A549 (cell line): ENCODE results near the gene PRKG1. TPM values are rescaled to one million over a fixed set of nuclear protein-coding genes. Genes with fewer than 3 reads are reported as not detected.

Experiments used
- ATAC-seq, 2 experiments: fragments of 200-7000 bp in 1 of 2; fragments of >200 bp in 1 of 2; cut with Nextera tagmentation in 1 of 2; cut with Tn5 transposase in 1 of 2; 3 replicates each; pipeline versions ENCODE4 v1.8.0 to v1.9.1; 2018 to 2020; ENCODE audit warnings: mild to moderate bottlenecking in 1 of 2, moderate library complexity in 1 of 2
- CTCF ChIA-PET: fragments of 300-600 bp; sonication (Branson Sonifier 250); formaldehyde crosslinking; extraction: SDS; loops from one replicate; lab custom pipeline; 2021; ENCODE audit warnings: antibody characterized with exemption, inconsistent platforms; lab: Yijun Ruan, JAX
- POLR2A ChIA-PET: fragments of 350-600 bp; formaldehyde crosslinking; extraction: SDS; loops from one replicate; lab custom pipeline; 2021; ENCODE audit warnings: antibody characterized with exemption, inconsistent platforms; lab: Yijun Ruan, JAX
- DNase-seq, 2 experiments: peaks; one replicate each; pipeline versions ENCODE4 v3.0.0 to v3.0.0-alpha.2; 2011 to 2016; ENCODE audit warnings: low read depth in 1 of 2, low spot score in 1 of 2
- FAIRE-seq: peaks from 2 replicates; lab custom pipeline; 2011; peaks lifted over from hg19 to GRCh38; lab: Jason Lieb, UNC
- H3K27ac ChIP-seq, 2 experiments: fragments of >200 bp; sonication (Bioruptor Twin); formaldehyde crosslinking; 3 replicates each; pipeline ENCODE4 v1.5.1; 2016 to 2017
- H3K4me1 ChIP-seq: fragments of >200 bp; sonication (Bioruptor Twin); formaldehyde crosslinking; 3 replicates; pipeline ENCODE4 v1.6.1; 2016
- H3K4me2 ChIP-seq: fragments of >200 bp; sonication (Bioruptor Twin); formaldehyde crosslinking; 3 replicates; pipeline ENCODE4 v1.6.1; 2016
- H3K4me3 ChIP-seq: fragments of >200 bp; sonication (Bioruptor Twin); formaldehyde crosslinking; 3 replicates; pipeline ENCODE4 v1.5.1; 2016
- H3K9me3 ChIP-seq: fragments of >200 bp; sonication (Bioruptor Twin); formaldehyde crosslinking; 3 replicates; pipeline ENCODE4 v1.6.1; 2016
- CBX2 ChIP-seq: fragments of 200-600 bp; sonication (generic); IDR thresholded peaks from 2 replicates; pipeline ENCODE4 v1.6.1; 2016; ENCODE audit warnings: low read depth, mild to moderate bottlenecking, borderline replicate concordance
- CBX8 ChIP-seq: fragments of 200-600 bp; sonication (generic); IDR thresholded peaks from 2 replicates; pipeline ENCODE4 v1.6.1; 2016
- CHD4 ChIP-seq: fragments of 200-600 bp; sonication (generic); IDR thresholded peaks from 2 replicates; pipeline ENCODE4 v1.6.1; 2016; ENCODE audit warnings: antibody characterized with exemption, mild to moderate bottlenecking, borderline replicate concordance
- ESRRA ChIP-seq: fragments of 150-350 bp; IDR thresholded peaks from 2 replicates; pipeline ENCODE4 v1.6.1; 2014; ENCODE audit warnings: mild to moderate bottlenecking, low read length, borderline replicate concordance
- GATA3 ChIP-seq: IDR thresholded peaks from 2 replicates; pipeline ENCODE4 v1.6.1; 2012; ENCODE audit warnings: borderline replicate concordance
- HOXA7 ChIP-seq: fragments of 250-450 bp; sonication (Bioruptor Pico); IDR thresholded peaks from 2 replicates; pipeline ENCODE4 v1.5.0; 2020; ENCODE audit warnings: mild to moderate bottlenecking, moderate library complexity
- HOXB13 ChIP-seq: fragments of 250-450 bp; sonication (Bioruptor Pico); IDR thresholded peaks from 2 replicates; pipeline ENCODE4 v1.5.0; 2020; ENCODE audit warnings: low read depth, mild to moderate bottlenecking, moderate library complexity
- HOXB5 ChIP-seq: fragments of 250-450 bp; sonication (Bioruptor Pico); IDR thresholded peaks from 2 replicates; pipeline ENCODE4 v1.5.0; 2020; ENCODE audit warnings: mild to moderate bottlenecking, moderate library complexity
- JUN ChIP-seq, 2 experiments: fragments of >200 bp; sonication (Bioruptor Twin); formaldehyde crosslinking; IDR thresholded peaks; 2 replicates in 1 of 2; 3 replicates in 1 of 2; pipeline ENCODE4 v1.6.1; 2016 to 2017
- MAZ ChIP-seq: fragments of 150-350 bp; IDR thresholded peaks from 2 replicates; pipeline ENCODE4 v1.6.1; 2014; ENCODE audit warnings: antibody characterized with exemption, low read depth, low read length, borderline replicate concordance
- NR3C1 ChIP-seq: fragments of >200 bp; sonication (Bioruptor Twin); formaldehyde crosslinking; IDR thresholded peaks from 3 replicates; pipeline ENCODE4 v1.6.1; 2017
- RAD21 ChIP-seq, 2 experiments: fragments of >200 bp in 1 of 2; sonication (Bioruptor Twin) in 1 of 2; formaldehyde crosslinking in 1 of 2; IDR thresholded peaks in 1 of 2; conservative IDR thresholded peaks in 1 of 2; 2 replicates in 1 of 2; 3 replicates in 1 of 2; pipeline ENCODE4 v1.6.1; 2012 to 2018; ENCODE audit warnings: inconsistent platforms in 1 of 2
- RARB ChIP-seq: fragments of 250-450 bp; sonication (Bioruptor Pico); IDR thresholded peaks from 2 replicates; pipeline ENCODE4 v1.8.0; 2021; ENCODE audit warnings: mild to moderate bottlenecking, moderate library complexity
- RCOR1 ChIP-seq: fragments of 150-350 bp; IDR thresholded peaks from 2 replicates; pipeline ENCODE4 v1.6.1; 2014; ENCODE audit warnings: antibody characterized with exemption, low read length, low read depth
- SMC3 ChIP-seq: fragments of >200 bp; sonication (Bioruptor Twin); formaldehyde crosslinking; IDR thresholded peaks from 3 replicates; pipeline ENCODE4 v1.6.1; 2018; ENCODE audit warnings: inconsistent platforms
- ZFP36 ChIP-seq: fragments of 450-650 bp; IDR thresholded peaks from 2 replicates; pipeline ENCODE4 v1.6.1; 2014; ENCODE audit warnings: borderline replicate concordance; ENCODE audit not compliant: partially characterized antibody
- ZSCAN20 ChIP-seq: fragments of 250-450 bp; sonication (Bioruptor Pico); IDR thresholded peaks from 2 replicates; pipeline ENCODE4 v1.8.0; 2022; ENCODE audit warnings: mild to moderate bottlenecking, moderate library complexity
- WGBS: methylation state at CpG from one replicate; pipeline ENCODE4 v1.1.6; 2017; ENCODE audit errors: missing lambda C conversion rate; 5-methylcytosine and 5-hydroxymethylcytosine counted together
- polyA plus RNA-seq, 4 experiments: library from polyadenylated mRNA; depleted of rRNA in 3 of 4; stranded (reverse); fragments of >200 nt; fragmentation: RNase III in 1 of 4; extraction: RNeasy Plus Mini Kit Qiagen cat#74134 plus additional on column Dnase treatment in 1 of 4; gene quantifications; 2 replicates in 3 of 4; 3 replicates in 1 of 4; pipeline ENCODE4 v1.2.3, GENCODE V29; 2011 to 2017
- TF ChIP-seq, protein P1 (sequence below): IDR thresholded peaks from 2 replicates; pipeline ENCODE4 v1.6.1; 2012; ENCODE audit warnings: low read depth, borderline replicate concordance
- TF ChIP-seq, protein P2 (sequence below): fragments of >200 bp; sonication (Bioruptor Twin); formaldehyde crosslinking; IDR thresholded peaks from 3 replicates; pipeline ENCODE4 v1.5.1; 2016
- TF ChIP-seq, protein P3 (sequence below): fragments of 200-600 bp; sonication (generic); IDR thresholded peaks from 2 replicates; pipeline ENCODE4 v1.6.1; 2016; ENCODE audit warnings: antibody characterized with exemption, mild to moderate bottlenecking, moderate library complexity
- TF ChIP-seq, protein P4 (sequence below): fragments of >200 bp; sonication (Bioruptor Twin); formaldehyde crosslinking; IDR thresholded peaks from 2 replicates; pipeline ENCODE4 v1.6.1; 2016

Gene PRKG1
- polyA plus RNA-seq, 2 of the 4 experiments (the other 2 are of a cell fraction), result not detected

DNA sequence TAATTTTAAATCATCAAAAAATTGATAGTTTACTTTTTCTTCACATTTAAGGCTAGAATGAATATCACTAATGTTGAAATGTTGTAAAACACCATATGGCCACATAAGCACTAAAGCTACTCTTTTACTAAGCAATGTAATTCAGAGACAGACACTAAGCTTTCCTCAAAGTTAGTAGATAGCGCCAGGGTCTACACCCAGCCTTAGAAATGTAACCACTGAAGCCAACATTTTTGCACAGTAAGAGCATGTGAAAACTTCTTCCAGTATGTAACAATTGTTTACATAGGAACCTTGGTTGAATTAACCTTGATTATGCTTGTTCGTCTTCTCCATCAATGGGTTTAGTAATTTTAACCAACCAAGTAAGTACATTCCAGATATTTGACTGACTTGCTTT is 28.4 kb upstream of the PRKG1 start:
- H3K9me3 ChIP-seq, result no peaks in the 10 kb centered on the region
- ATAC-seq (no peak), FAIRE-seq (no peak), DNase-seq (no peak)
- WGBS, result 48% methylated on average over 2 of the region's 2 CpGs
- POLR2A ChIA-PET, result no interaction called here
- H3K4me2 ChIP-seq, result no peak overlapping the region
- no peak overlapping the region for H3K4me3 ChIP-seq
- TF ChIP-seq NR3C1 (no peak), HOXB5 (CRISPR knock-in tag) (no peak), CHD4 (no peak), CBX8 (no peak), ZSCAN20 (CRISPR knock-in tag) (no peak), CBX2 (no peak), JUN (IDR thresholded peaks at IDR 0.05) (no peak), ZFP36 (no peak), SMC3 (no peak), GATA3 (no peak), RAD21 (conservative IDR thresholded peaks at IDR 0.05 in 1 of 2, IDR thresholded peaks at IDR 0.05 in 1 of 2) (no peak), MAZ (no peak)
- TF ChIP-seq, protein P1, sequence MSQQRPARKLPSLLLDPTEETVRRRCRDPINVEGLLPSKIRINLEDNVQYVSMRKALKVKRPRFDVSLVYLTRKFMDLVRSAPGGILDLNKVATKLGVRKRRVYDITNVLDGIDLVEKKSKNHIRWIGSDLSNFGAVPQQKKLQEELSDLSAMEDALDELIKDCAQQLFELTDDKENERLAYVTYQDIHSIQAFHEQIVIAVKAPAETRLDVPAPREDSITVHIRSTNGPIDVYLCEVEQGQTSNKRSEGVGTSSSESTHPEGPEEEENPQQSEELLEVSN, result no peak
- TF ChIP-seq, protein P2, sequence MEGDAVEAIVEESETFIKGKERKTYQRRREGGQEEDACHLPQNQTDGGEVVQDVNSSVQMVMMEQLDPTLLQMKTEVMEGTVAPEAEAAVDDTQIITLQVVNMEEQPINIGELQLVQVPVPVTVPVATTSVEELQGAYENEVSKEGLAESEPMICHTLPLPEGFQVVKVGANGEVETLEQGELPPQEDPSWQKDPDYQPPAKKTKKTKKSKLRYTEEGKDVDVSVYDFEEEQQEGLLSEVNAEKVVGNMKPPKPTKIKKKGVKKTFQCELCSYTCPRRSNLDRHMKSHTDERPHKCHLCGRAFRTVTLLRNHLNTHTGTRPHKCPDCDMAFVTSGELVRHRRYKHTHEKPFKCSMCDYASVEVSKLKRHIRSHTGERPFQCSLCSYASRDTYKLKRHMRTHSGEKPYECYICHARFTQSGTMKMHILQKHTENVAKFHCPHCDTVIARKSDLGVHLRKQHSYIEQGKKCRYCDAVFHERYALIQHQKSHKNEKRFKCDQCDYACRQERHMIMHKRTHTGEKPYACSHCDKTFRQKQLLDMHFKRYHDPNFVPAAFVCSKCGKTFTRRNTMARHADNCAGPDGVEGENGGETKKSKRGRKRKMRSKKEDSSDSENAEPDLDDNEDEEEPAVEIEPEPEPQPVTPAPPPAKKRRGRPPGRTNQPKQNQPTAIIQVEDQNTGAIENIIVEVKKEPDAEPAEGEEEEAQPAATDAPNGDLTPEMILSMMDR, result no peak
- TF ChIP-seq, protein P3, sequence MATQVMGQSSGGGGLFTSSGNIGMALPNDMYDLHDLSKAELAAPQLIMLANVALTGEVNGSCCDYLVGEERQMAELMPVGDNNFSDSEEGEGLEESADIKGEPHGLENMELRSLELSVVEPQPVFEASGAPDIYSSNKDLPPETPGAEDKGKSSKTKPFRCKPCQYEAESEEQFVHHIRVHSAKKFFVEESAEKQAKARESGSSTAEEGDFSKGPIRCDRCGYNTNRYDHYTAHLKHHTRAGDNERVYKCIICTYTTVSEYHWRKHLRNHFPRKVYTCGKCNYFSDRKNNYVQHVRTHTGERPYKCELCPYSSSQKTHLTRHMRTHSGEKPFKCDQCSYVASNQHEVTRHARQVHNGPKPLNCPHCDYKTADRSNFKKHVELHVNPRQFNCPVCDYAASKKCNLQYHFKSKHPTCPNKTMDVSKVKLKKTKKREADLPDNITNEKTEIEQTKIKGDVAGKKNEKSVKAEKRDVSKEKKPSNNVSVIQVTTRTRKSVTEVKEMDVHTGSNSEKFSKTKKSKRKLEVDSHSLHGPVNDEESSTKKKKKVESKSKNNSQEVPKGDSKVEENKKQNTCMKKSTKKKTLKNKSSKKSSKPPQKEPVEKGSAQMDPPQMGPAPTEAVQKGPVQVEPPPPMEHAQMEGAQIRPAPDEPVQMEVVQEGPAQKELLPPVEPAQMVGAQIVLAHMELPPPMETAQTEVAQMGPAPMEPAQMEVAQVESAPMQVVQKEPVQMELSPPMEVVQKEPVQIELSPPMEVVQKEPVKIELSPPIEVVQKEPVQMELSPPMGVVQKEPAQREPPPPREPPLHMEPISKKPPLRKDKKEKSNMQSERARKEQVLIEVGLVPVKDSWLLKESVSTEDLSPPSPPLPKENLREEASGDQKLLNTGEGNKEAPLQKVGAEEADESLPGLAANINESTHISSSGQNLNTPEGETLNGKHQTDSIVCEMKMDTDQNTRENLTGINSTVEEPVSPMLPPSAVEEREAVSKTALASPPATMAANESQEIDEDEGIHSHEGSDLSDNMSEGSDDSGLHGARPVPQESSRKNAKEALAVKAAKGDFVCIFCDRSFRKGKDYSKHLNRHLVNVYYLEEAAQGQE, result no peak
- TF ChIP-seq, protein P4, sequence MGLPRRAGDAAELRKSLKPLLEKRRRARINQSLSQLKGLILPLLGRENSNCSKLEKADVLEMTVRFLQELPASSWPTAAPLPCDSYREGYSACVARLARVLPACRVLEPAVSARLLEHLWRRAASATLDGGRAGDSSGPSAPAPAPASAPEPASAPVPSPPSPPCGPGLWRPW, result no peak
- H3K4me1 ChIP-seq, result no peaks in the 10 kb centered on the region
- CTCF ChIA-PET, result no interaction called here
- H3K27ac ChIP-seq, result no peak overlapping the region

DNA sequence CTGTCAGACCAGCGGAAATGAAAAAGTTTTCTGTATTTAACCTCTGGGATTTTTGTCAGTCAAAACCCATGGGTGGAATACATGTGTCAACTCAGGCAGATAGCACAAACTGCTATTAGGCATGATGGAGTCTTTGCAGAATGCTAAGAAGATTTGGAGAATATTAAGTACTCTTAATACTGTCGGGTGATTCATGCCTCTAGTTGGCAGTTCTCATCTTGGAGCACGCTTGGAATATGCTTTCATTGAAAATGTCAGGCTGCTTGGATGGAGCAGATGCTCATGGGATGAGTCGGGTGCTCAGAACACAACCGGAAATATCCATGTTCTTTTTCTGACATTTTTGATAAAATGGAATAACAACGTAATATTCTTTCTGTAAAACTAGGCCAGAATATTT is 27.6 kb upstream of the PRKG1 start:
- CTCF ChIA-PET, result no interaction called here
- 14% methylated on average over 6 of the region's 6 CpGs for WGBS
- Histone ChIP-seq H3K4me2 (no peak overlapping the region), H3K27ac (no peak overlapping the region), H3K4me3 (no peak overlapping the region), H3K9me3 (no peaks in the 10 kb centered on the region), H3K4me1 (no peaks in the 10 kb centered on the region)
- DNase-seq (no peak), ATAC-seq (no peak), FAIRE-seq (no peak)
- POLR2A ChIA-PET, result no interaction called here
- no peak for TF ChIP-seq HOXB13 (CRISPR knock-in tag)
- TF ChIP-seq ESRRA, result no peak
- no peak for TF ChIP-seq RARB (CRISPR knock-in tag)
- no peak for TF ChIP-seq RCOR1
- TF ChIP-seq, protein P3, result no peak
- no peak for TF ChIP-seq HOXA7
- TF ChIP-seq JUN (IDR thresholded peaks at IDR 0.05), result no peak
